GM19099 (cell line): ENCODE data around the gene ARVCF.

ENCODE experiments used
- POLR2A ChIP-seq: IDR thresholded peaks from 3 replicates; pipeline ENCODE4 v1.6.1; 2011; ENCODE audit warnings: low read depth; ENCODE audit not compliant: insufficient read length; ENCODE audit errors: extremely low read depth

Gene ARVCF

DNA sequence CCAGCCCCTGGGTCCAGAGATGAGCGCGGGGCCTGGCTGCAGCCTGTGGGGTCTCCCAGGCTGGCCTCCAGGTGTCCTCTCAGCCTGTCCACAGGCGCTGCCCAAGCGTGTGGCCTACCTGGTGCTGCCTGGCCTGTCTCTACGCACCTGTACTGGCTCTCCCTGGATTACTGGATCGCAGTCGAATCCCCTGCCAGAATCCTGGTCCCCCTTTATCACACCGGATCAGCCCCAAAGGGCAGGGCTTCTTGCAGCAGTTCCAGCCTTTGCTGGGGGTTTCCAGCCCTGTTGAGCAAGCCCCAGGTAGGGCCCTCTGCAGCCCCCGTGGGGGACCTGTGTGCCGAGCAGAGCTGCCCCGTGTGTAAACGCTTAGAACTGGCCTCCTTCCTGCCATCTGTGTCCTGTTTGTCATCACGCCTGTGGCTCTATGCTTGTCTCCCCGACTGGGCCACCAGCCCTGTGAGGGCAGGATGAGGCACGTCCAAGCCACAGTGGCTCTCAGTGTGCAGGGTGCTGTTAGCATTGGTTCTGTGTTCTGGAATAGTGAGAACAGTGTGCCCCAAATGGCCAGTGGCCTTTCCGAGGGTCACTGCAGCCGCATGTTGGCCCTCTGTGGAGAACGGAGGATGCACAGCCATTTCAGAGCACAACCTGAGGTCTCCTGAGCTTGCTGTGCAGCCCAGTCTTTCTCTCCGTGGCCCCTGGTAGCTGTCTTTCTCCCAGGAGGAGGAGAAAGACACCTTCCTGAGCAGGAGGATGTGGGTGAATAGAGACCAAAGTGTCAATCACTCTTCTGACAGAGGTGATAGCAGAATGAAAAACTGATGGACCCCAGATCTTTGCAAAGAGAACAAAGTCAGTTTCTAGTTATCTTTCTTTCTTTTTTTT lies 61.1 kb downstream of the ARVCF start:
- no peak for TF ChIP-seq POLR2A

DNA sequence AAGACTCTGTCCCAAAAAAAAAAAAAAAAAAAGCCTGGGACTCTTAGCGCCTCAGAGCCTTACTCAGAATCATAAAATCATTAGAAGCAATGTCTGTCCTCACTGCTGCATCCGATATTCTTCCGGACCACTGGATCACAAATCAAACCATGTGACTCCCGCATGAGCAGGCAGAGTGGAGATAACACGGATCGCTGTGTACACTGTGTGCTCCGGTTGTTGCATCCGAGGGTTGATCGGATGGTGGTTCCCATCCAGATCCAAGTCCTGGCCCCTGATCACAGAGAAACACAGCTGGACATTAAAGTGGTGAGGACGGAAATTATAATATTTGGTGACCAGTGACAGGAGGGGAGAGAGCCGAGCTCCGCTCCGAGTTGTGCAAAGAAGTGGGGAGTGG lies 65.3 kb downstream of the ARVCF start:
- TF ChIP-seq POLR2A = no peak

DNA sequence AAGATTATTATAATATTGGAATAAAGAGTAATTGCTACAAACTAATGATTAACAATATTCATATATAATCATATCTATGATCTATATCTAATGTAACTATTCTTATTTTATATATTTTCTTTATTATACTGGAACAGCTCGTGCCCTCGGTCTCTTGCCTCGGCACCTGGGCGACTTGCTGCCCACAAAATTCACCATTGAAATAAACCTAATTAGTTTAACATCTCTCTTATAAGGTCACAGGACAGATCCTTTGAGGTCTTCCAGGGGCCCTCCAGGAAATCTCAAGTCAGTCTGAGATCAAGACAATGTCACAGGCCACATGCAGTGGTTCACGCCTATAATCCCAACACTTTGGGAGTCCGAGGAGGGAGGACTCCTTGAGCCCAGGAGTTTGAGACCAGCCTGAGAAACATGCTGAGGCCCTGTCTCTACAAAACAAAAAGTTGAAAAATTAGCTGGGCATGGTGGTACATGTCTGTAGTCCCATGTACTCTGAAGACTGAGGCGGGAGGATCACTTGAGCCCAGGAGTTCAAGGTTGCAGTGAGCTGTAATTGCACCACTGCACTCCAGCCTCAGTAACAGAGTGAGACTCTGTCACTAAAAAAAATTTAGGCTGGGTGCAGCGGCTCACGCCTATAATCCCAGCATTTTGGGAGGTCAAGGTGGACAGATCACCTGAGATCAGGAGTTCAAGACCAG lies 68.4 kb downstream of the ARVCF start:
- TF ChIP-seq POLR2A = no peak

DNA sequence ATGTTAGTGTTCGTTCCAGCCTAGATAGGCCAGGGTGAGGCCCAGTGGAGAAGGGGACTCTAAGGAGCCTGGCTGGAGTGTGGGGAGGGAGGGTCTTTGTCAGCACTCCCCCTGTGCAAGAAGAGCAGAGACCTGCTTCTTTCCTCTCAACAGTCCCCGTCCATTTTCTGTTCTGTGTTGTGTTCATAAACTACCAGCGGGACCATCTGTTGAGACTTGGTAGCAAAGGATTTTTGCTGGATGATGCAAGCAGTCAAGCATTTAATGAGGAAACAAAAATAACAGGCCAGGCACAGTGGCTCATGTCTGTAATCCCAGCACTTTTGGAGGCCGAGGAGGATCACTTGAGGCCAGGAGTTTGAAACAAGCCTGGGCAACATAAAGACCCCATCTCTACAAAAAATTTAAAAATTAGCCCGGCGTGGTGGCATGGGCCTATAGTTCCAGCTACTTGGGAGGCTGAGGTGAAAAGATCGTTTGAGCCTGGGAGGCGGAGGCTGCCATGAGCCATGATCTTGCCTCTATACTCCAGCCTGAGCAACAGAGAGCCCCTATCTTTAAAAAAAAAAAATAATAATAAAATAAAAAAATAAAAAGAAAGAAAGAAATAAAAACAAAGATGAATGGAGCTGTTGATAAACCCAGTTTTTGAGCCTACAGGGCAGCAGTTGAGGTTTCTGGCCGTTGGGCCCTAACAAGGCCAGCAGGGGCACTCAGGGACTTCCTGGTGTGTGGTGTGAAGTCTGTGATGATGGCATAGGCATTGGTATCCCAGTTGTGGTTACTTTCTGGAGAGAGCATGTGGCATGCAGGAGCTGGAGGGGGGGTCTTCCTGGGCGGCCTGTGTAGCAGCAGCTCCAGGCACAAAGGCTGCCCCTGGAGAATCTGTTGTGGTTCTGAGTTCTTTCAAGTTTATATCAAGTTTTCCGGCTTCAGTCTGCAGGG lies 73.3 kb downstream of the ARVCF start:
- TF ChIP-seq POLR2A = no peak

DNA sequence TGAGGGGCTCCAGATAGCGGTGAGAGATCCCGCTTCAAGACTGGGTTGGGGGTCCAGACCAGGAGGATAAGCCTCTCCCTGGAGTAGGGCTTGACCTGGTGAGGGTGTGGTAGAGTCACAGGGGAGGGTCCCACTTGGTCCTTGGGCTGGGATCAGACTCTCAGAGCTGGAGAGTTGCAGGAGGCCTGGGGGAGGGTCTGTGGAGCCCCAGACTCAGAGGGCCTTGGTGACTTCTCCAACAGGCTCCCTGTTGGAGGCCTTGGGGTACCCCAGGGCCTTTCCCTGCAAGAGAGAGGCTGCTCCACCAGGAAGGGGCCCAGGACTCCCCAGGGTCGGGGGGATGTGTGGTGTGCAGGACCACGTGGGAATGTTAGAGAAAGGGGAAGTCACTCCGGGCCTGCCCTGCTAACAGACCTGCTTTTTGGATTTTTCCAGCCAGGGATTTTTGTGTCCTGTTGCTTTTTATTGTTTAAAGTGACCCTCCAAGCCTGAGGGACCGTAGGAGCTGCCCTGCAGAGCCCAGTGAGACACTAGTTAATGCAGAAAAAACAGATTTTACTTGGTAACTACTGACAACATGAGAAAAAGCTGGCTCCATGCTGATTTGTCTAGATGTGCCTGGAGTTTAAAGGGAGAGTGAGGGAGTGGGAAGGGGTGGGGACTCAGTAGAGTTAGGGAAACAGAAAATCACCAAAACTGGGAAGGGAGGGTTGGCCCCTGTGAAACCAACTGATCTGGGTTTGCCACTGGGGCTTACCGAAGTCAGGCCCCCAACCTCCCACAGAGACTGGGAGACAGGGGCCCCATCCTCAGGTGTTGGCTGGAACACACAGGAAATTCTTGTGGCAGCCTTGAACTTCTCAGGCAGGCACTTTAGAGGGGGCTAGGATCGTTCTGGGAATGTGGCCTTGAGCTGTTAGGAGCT lies 74.2 kb downstream of the ARVCF start:
- TF ChIP-seq POLR2A = no peak

DNA sequence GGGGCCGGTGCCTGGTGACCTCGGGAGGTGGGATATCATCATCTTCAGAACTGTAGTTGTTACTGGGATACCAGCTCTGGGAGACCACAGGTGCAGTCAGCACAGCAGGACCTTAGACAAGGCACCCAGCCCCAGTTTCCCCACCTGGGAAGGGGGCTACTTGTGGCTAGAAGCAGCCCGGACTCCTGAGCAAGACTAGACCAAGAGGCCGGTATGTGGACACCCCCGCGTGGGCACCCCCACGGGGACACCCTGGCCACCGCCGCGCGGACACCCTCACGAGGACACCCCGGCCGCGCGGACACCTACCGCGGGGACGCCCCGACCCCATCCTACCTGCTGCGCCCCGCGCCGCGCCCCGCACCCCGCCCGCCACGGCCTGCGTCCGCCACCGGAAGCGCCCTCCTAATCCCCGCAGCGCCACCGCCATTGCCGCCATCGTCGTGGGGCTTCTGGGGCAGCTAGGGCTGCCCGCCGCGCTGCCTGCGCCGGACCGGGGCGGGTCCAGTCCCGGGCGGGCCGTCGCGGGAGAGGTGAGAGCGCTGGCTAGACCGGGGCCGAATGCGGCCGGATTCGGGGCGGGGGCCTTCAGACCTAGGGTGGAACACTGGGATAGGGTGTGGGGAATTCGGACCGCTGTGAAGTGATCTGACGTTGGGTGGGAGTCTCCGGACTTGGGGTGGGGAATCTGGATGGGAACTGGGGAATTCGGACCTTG lies 75.1 kb downstream of the ARVCF start, which contains the start of the genes COMT and TXNRD2:
TSS of gene COMT (plus strand) at position 408 of the 718 bp plus-strand sequence. CDS start 20,755 bp downstream, outside the sequence.
TSS of gene TXNRD2 (minus strand) at position 454 of the 718 bp plus-strand sequence. CDS start at position 439, 15 bp downstream.
- peak; percentile 86 for TF ChIP-seq POLR2A

DNA sequence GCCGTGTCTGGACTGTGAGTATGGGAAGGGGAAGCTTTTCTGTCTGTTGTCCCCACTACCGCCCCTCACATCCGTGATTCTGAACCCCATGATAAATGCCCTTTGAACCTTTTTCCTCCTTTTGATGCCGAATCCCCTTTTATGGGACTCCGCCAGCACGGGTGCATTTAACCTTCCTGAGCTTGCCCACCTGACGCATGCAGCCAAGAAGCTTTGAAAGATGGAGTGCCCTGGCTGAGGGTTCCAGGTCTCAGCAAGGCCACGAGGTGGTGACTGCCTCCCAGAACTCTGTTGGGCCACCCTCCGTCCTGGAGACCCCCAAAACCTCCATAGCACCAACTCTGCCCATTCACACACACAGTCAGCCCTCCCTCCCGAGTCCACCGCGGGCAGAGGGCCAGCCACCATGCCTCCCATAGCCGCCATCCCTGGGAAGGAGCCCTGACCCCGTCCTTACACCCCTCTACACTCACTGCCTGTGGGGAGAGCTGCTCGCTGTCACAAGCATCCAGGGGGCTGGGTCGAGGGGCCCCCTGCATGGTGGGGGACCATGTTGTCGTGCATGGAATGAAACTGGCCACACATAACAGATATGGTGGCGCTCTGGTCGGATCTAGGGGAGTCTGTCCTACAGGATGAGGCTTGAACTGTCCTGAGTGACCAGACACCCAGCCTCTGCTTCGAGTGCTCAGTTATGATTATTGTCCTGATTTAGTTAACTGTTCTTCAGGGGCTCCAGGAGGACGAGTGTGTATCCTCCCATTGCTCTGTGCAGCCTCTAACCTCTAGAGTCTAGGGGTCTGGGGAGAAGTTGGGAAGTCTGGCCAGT lies 75.9 kb downstream of the ARVCF start:
- TF ChIP-seq POLR2A = no peak

DNA sequence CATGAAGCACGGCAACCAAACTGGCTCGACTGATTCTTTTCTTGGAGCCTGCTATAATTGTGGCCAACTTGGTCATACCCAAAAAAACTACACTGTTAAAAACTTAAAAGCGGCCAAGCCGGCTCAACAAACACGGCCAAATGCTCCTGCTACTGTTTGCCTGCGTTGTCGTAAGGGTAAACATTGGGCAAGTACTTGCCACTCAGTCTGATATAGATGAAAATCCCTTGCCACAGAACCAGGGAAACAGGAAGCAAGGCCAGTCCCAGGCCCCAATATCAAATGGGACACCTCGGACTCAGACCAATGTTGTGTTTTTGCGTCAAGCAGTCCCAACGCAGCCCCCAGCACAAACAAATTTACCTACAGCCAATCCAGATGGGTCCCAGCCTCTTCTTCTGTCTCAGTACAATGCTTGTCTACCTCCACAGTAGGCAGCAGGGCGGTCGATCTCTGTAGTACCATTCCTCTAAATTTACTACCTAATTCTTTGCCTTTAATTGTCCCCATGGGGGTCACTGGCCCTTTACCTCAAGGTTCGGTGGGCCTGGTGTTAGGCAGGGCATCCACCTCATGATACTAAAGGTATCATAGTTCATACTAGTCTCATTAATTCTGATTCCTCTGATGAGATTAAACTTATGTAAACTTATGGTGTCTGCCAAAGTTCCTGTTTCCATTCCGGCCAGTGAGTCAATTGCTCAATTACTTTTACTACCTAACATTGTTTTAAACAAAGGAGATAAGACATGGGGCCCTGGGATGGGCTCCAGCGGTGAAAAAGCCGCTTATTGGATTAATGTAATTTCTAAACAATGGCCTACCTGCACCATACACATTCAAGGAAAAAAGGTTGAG lies 78.8 kb downstream of the ARVCF start:
- no peak for TF ChIP-seq POLR2A

DNA sequence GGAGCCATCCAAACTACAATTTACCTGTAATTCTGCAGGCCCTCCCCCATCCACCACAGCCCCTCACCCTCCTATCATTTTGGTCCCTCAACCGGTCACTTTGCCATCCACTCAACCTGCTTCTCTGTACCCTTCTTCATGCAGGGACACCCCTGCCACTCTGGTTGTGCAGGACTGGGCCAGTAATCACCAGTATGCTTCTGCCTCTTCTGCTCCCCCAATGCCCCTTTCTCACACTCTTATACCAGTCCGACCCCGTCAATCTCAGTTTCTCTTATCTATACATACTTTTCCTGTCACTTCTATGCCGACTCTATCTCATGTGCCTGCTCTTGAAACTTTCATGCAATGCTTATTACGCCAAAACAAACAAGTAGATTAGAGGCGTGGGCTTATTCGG lies 80.1 kb downstream of the ARVCF start:
- TF ChIP-seq POLR2A = no peak

DNA sequence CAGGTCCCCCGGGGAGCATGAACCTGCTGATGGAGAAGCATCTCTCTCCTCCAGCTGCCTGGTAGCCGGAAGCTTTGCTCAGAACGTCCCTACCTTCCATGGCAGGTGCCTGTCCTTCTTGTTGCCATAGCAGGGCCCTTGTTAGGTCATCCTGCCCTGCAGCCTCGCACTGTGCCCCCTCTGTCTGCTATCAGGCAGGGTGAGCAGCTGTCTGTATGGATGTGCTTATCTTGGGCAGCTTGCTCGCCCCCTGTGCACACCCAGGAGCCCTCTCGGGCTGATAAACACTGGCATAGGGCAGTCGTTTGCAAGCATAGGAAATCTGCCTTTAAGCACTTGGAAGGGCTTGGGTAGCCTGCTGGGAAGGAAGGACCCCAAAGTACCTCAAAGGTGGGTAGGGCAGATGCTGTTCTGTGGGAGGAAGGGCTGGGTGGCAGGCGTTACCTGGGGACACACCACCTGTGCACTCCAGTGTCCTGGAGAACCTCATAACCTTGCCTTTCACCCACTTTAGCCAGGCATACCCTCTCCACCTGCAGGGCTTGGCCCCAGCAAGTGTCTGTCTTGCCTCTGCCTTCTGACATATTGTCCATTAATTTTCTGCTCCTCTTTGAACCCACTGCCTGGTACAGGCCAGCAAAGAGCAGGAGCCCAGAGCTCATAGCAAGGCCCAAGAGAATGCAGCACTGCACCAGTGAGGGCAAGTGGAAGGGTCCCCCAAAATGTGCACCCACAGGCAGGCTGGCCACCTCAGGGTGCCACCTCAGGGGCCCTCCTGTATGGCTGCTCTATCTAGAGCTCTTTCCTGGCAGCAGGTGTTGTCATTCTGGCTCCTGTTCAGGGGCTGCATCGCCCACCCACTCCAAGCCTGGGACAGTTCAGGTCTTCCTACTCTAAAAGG lies 83.0 kb downstream of the ARVCF start:
- TF ChIP-seq POLR2A = no peak

DNA sequence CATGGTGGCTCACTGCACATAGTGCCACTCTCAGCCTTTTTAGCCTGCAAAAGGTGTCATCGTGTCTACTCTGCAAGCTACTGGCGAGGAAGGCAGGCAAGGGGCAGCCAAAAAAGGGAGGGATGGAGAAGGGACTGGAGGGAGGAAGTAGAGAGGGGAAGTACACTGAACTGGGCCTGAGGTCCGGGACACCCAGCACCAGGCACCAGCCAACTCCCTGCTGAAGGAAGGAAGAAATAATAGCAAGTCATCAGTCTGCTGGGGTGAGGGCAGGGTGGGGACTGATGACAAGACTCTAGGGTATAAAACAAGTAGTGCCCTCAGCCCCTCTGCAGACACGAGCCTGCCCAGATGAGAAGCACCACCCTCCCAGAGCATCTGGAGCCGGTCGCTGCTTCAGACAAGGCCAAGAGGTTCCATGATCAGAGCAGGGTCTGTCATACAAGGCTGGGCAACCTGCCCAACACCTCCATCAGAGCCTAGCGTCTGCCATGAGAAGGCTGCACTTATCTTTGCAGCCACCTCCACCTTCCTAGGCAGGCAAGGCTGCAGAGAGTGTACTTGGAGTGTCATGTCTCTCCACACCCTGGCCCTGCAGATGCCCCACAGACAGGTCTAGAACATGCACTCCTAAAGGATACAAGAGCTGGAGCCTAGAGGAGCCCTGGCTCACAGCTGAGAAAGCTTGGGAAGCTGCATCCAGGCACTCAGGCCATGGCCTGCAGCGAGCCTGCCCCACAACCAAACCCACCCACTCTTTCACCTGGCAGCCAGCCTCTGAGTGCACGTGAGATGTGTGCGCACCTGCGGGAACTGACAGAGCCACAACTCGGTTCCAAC lies 84.0 kb downstream of the ARVCF start:
- TF ChIP-seq POLR2A = no peak
